Activated CD4-positive, CD25-positive, alpha-beta regulatory T cell treated with anti-CD3 and anti-CD28 coated beads, Interleukin-2, amount 50 U/mL, for 72 hours (primary cell): ENCODE measurements around the gene TEKTIP1.

ENCODE experiments used
- DNase-seq: peaks from one replicate; pipeline ENCODE4 v3.0.0; 2021

Gene TEKTIP1

GRCh38 chr19:3586707-3587346 lies 47.9 kb downstream of the TEKTIP1 start:
- no peak for DNase-seq

GRCh38 chr19:3589439-3589838 lies 50.5 kb downstream of the TEKTIP1 start:
- no peak for DNase-seq

GRCh38 chr19:3589949-3590348 lies 51.0 kb downstream of the TEKTIP1 start:
- no peak for DNase-seq

GRCh38 chr19:3590991-3591659 lies 52.2 kb downstream of the TEKTIP1 start:
- DNase-seq: no peak

- DNase-seq: no peak
Observed at GRCh38 chr19:3591876-3592613, 53.1 kb downstream of the TEKTIP1 start.

GRCh38 chr19:3593156-3593555 lies 54.2 kb downstream of the TEKTIP1 start:
- DNase-seq: no peak
